RKO (cell line): Measurements from ENCODE around the gene CBX8.

ENCODE experiments used
- DNase-seq: peaks from one replicate; pipeline ENCODE4 v3.0.0-alpha.2; 2016; ENCODE audit warnings: low spot score

Gene CBX8

GRCh38 chr17:79750650-79751545 lies 46.0 kb downstream of the CBX8 start:
- DNase-seq, result no peak

- no peak for DNase-seq
Measured at GRCh38 chr17:79749958-79750357, 46.9 kb downstream of the CBX8 start.

GRCh38 chr17:79749156-79749815 lies 47.6 kb downstream of the CBX8 start:
- DNase-seq, result no peak

- no peak for DNase-seq
Measured at GRCh38 chr17:79748295-79749099, 48.4 kb downstream of the CBX8 start.

GRCh38 chr17:79747508-79748294 lies 49.2 kb downstream of the CBX8 start:
- DNase-seq, result no peak

GRCh38 chr17:79746889-79747507 lies 49.9 kb downstream of the CBX8 start:
- no peak for DNase-seq

- no peak for DNase-seq
Measured at GRCh38 chr17:79745641-79746105, 51.2 kb downstream of the CBX8 start.

- DNase-seq, result no peak
Measured at GRCh38 chr17:79743614-79744013, 53.3 kb downstream of the CBX8 start.

GRCh38 chr17:79742951-79743476 lies 53.9 kb downstream of the CBX8 start:
- no peak for DNase-seq

- DNase-seq, result no peak
Measured at GRCh38 chr17:79742589-79742918, 54.3 kb downstream of the CBX8 start.
